Upper lobe of left lung (tissue), 4 donors: ENCODE results near the gene TMEM121B.

Source experiments
- CTCF ChIP-seq, 6 experiments: fragments of 450-650 bp in 4 of 6; fragments of 200-600 bp in 2 of 6; sonication (generic) in 2 of 6; IDR thresholded peaks; one replicate each; pipeline ENCODE4 v1.5.1; 2016 to 2019; ENCODE audit warnings: antibody characterized with exemption in 6 of 6
- POLR2A ChIP-seq, 4 donors: fragments of 450-650 bp; IDR thresholded peaks; one replicate each; pipeline ENCODE4 v1.5.1; 2016 to 2017; ENCODE audit warnings: antibody characterized with exemption in 4 of 4, mild to moderate bottlenecking in 2 of 4

GRCh38 chr22:17097062-17097461, 24.1 kb downstream of the TMEM121B start:
- TF ChIP-seq CTCF (IDR thresholded peaks at IDR 0.05), result no peak
- TF ChIP-seq POLR2A (IDR thresholded peaks at IDR 0.05), result no peak
